Panc1 (cell line): Measurements from ENCODE around the gene AGGF1. TPM values are rescaled to one million over a fixed set of nuclear protein-coding genes. Genes with fewer than 3 reads are reported as not detected.

Experiments used
- ATAC-seq: fragments of 200-7000 bp; cut with Tn5 transposase; 2 replicates; pipeline ENCODE4 v1.9.1; 2020; ENCODE audit warnings: mild to moderate bottlenecking, moderate library complexity
- BruUV-seq: library from RNA; stranded (reverse); fragments of 400-500 nt; replicated peaks from 2 replicates; lab custom pipeline; 2021; lab: Mats Ljungman, UMichigan
- CTCF ChIA-PET: fragments of 300-600 bp; sonication (Branson Sonifier 250); formaldehyde crosslinking; loops from one replicate; lab custom pipeline; 2022; ENCODE audit warnings: antibody characterized with exemption; lab: Charles Lee
- POLR2A ChIA-PET: fragments of 300-600 bp; sonication (Branson Sonifier 250); formaldehyde crosslinking; loops from one replicate; lab custom pipeline; 2022; ENCODE audit warnings: antibody characterized with exemption; lab: Charles Lee
- DNase-seq: peaks from one replicate; pipeline ENCODE4 v3.0.0-alpha.2; 2010; ENCODE audit warnings: low read depth, low spot score
- H3K27ac ChIP-seq: 2 replicates; pipeline ENCODE4 v1.5.1; 2011; ENCODE audit warnings: mild to moderate bottlenecking, low read length, inconsistent platforms
- H3K27me3 ChIP-seq: fragments of 200-500 bp; sonication (Bioruptor generic); 2 replicates; pipeline ENCODE4 v1.6.0; 2014; ENCODE audit warnings: low read length, inconsistent platforms; ENCODE audit not compliant: control insufficient read depth, insufficient read depth
- H3K36me3 ChIP-seq: fragments of 200-500 bp; sonication (Bioruptor generic); 2 replicates; pipeline ENCODE4 v1.5.1; 2014; ENCODE audit warnings: inconsistent platforms, mild to moderate bottlenecking, low read length, moderate library complexity; ENCODE audit not compliant: control insufficient read depth, insufficient read depth
- H3K4me1 ChIP-seq: 2 replicates; pipeline ENCODE4 v1.5.1; 2011; ENCODE audit warnings: inconsistent platforms, mild to moderate bottlenecking, low read length, moderate library complexity; ENCODE audit not compliant: control insufficient read depth, insufficient read depth
- H3K4me3 ChIP-seq, 2 experiments: 2 replicates each; pipeline ENCODE4 v1.5.1; 2011 to 2012; ENCODE audit warnings: low read depth in 2 of 2, low read length in 2 of 2, mild to moderate bottlenecking in 2 of 2, inconsistent platforms in 1 of 2, moderate library complexity in 1 of 2
- H3K9me3 ChIP-seq: fragments of 200-500 bp; sonication (Bioruptor generic); 2 replicates; pipeline ENCODE4 v1.5.1; 2014; ENCODE audit warnings: low read depth, mild to moderate bottlenecking, inconsistent platforms, low read length, moderate library complexity; ENCODE audit not compliant: control insufficient read depth, insufficient read depth
- CTCF ChIP-seq: fragments of 450-650 bp; IDR thresholded peaks from 2 replicates; pipeline ENCODE4 v1.5.1; 2017; ENCODE audit warnings: mild to moderate bottlenecking
- POLR2AphosphoS5 ChIP-seq: IDR thresholded peaks from 2 replicates; pipeline ENCODE4 v1.6.1; 2012; ENCODE audit warnings: mild to moderate bottlenecking, low read depth, low read length, moderate library complexity
- REST ChIP-seq, 2 experiments: IDR thresholded peaks; 2 replicates each; pipeline ENCODE4 v1.6.1; 2011 to 2012; ENCODE audit warnings: low read depth in 2 of 2, control low read depth in 1 of 2, low read length in 1 of 2, mild to moderate bottlenecking in 1 of 2, moderate library complexity in 1 of 2; ENCODE audit not compliant: insufficient read depth in 1 of 2
- SIN3A ChIP-seq: IDR thresholded peaks from 2 replicates; pipeline ENCODE4 v1.6.1; 2012; ENCODE audit warnings: low read depth, mild to moderate bottlenecking, low read length, moderate library complexity, borderline replicate concordance; ENCODE audit not compliant: insufficient read depth
- TCF7L2 ChIP-seq: IDR thresholded peaks from 2 replicates; pipeline ENCODE4 v1.6.1; 2011; ENCODE audit warnings: mild to moderate bottlenecking, low read depth, low read length, inconsistent platforms
- in situ Hi-C: cut with HindIII; loops from 2 replicates; pipeline ENCODE4 v1.10.0; 2016; ENCODE audit warnings: low sequenced_read_pairs, low pct_unique_long_range_greater_than_20kb
- intact Hi-C: fragments of 100-400 bp; cut with micrococcal nuclease; formaldehyde crosslinking; loops from one replicate; pipeline ENCODE4 v1.10.0; 2022; ENCODE audit not compliant: unreplicated experiment
- total RNA-seq: library from RNA; stranded (reverse); gene quantifications from one replicate; pipeline ENCODE4 v1.2.1, GENCODE V29; 2021; ENCODE audit not compliant: unreplicated experiment

The AGGF1 gene
- total RNA-seq, 1 experiment from 2014 or later: 23.1 TPM

GRCh38 chr5:77080905-77081304 is 50.7 kb downstream of the AGGF1 start:
- in situ Hi-C loops: no loop called here
- Histone ChIP-seq H3K4me3 (no peak overlapping the region), H3K27me3 (no peaks in the 10 kb centered on the region), H3K36me3 (no peaks in the 10 kb centered on the region), H3K4me1 (peaks cover 3% of the 10 kb centered on the region), H3K9me3 (no peaks in the 10 kb centered on the region), H3K27ac (no peak overlapping the region)
- ChIA-PET POLR2A (no interaction called here), CTCF (no interaction called here)
- no TSS peak for BruUV-seq
- intact Hi-C loops: no loop called here
- DNase-seq (no peak), ATAC-seq (no peak)
- TF ChIP-seq POLR2AphosphoS5: no peak

GRCh38 chr5:77082280-77082679 is 52.1 kb downstream of the AGGF1 start:
- no peak overlapping the region for H3K4me3 ChIP-seq
- ChIA-PET POLR2A (no interaction called here), CTCF (no interaction called here)
- H3K9me3 ChIP-seq: no peaks in the 10 kb centered on the region
- ATAC-seq (no peak), DNase-seq (no peak)
- peaks cover 2% of the 10 kb centered on the region; the same call in 1 of the 2 replicates for H3K36me3 ChIP-seq
- intact Hi-C loops: no loop called here
- in situ Hi-C loops: no loop called here
- peaks cover 5% of the 10 kb centered on the region for H3K4me1 ChIP-seq
- H3K27me3 ChIP-seq: no peaks in the 10 kb centered on the region
- TF ChIP-seq CTCF (no peak), REST (IDR thresholded peaks at IDR 0.05; ENCODE audit: insufficient read depth in 1 of 2, low read depth in 2 of 2, low read length in 1 of 2) (no peak), TCF7L2 (no peak), SIN3A (no peak), POLR2AphosphoS5 (no peak)
- no TSS peak for BruUV-seq
- no peak overlapping the region for H3K27ac ChIP-seq

GRCh38 chr5:77083088-77083487 is 52.9 kb downstream of the AGGF1 start:
- Histone ChIP-seq H3K4me1 (peaks cover 13% of the 10 kb centered on the region), H3K9me3 (no peaks in the 10 kb centered on the region), H3K27ac (no peak overlapping the region), H3K27me3 (no peaks in the 10 kb centered on the region), H3K4me3 (no peak overlapping the region), H3K36me3 (peaks cover 2% of the 10 kb centered on the region; the same call in 1 of the 2 replicates)
- TF ChIP-seq SIN3A (no peak), REST (IDR thresholded peaks at IDR 0.05; ENCODE audit: insufficient read depth in 1 of 2, low read depth in 2 of 2, low read length in 1 of 2) (no peak), CTCF (no peak), TCF7L2 (no peak), POLR2AphosphoS5 (no peak)
- in situ Hi-C loops: no loop called here
- ChIA-PET CTCF (no interaction called here), POLR2A (no interaction called here)
- DNase-seq (no peak), ATAC-seq (no peak)
- no TSS peak for BruUV-seq
- intact Hi-C loops: no loop called here
